WTC11 (cell line): ENCODE data around the gene MAPKAP1. TPM values are rescaled to one million over a fixed set of nuclear protein-coding genes. Genes with fewer than 3 reads are reported as not detected.

Source experiments
- FOXP4 ChIP-seq: sonication (generic); formaldehyde crosslinking; IDR thresholded peaks from 2 replicates; pipeline ENCODE4 v1.8.0; 2022; ENCODE audit warnings: mild to moderate bottlenecking, missing genetic modification reagents
- MAX ChIP-seq: sonication (generic); formaldehyde crosslinking; IDR thresholded peaks from 2 replicates; pipeline ENCODE4 v1.8.0; 2022; ENCODE audit warnings: mild to moderate bottlenecking, missing genetic modification reagents
- MXD4 ChIP-seq: fragments of 250-450 bp; sonication (Bioruptor Pico); IDR thresholded peaks from 2 replicates; pipeline ENCODE4 v1.8.0; 2021; ENCODE audit warnings: mild to moderate bottlenecking, moderate library complexity, borderline replicate concordance
- NFYB ChIP-seq: sonication (generic); formaldehyde crosslinking; conservative IDR thresholded peaks from 2 replicates; pipeline ENCODE4 v1.8.0; 2022; ENCODE audit warnings: low read depth, missing genetic modification reagents
- PRRX2 ChIP-seq: fragments of 250-450 bp; sonication (Bioruptor Pico); IDR thresholded peaks from 2 replicates; pipeline ENCODE4 v1.8.0; 2021; ENCODE audit warnings: mild to moderate bottlenecking
- SMAD3 ChIP-seq: sonication (generic); formaldehyde crosslinking; IDR thresholded peaks from 2 replicates; pipeline ENCODE4 v1.8.0; 2022; ENCODE audit warnings: missing genetic modification reagents, mild to moderate bottlenecking, borderline replicate concordance
- ZNF263 ChIP-seq: sonication (generic); formaldehyde crosslinking; IDR thresholded peaks from 2 replicates; pipeline ENCODE4 v1.8.1; 2022; ENCODE audit warnings: low read depth, mild to moderate bottlenecking, moderate library complexity, missing genetic modification reagents
- ZNF317 ChIP-seq: sonication (generic); formaldehyde crosslinking; IDR thresholded peaks from 2 replicates; pipeline ENCODE4 v1.8.1; 2023; ENCODE audit warnings: low read depth, mild to moderate bottlenecking, moderate library complexity, missing genetic modification reagents, borderline replicate concordance
- ZNF671 ChIP-seq: fragments of 250-450 bp; sonication (Bioruptor Pico); IDR thresholded peaks from 2 replicates; pipeline ENCODE4 v1.8.0; 2021; ENCODE audit warnings: mild to moderate bottlenecking
- total RNA-seq: library from RNA; stranded (reverse); gene quantifications from 3 replicates; pipeline ENCODE4 v1.2.3, GENCODE V29; 2021
- TF ChIP-seq, protein P1 (sequence below): sonication (generic); formaldehyde crosslinking; conservative IDR thresholded peaks from 2 replicates; pipeline ENCODE4 v1.8.1; 2023; ENCODE audit warnings: mild to moderate bottlenecking, low read depth, missing genetic modification reagents, moderate library complexity
- TF ChIP-seq, protein P2 (sequence below): sonication (generic); formaldehyde crosslinking; IDR thresholded peaks from 2 replicates; pipeline ENCODE4 v1.8.1; 2023; ENCODE audit warnings: mild to moderate bottlenecking, missing genetic modification reagents
- TF ChIP-seq, protein P3 (sequence below): sonication (generic); formaldehyde crosslinking; IDR thresholded peaks from 2 replicates; pipeline ENCODE4 v1.8.1; 2023; ENCODE audit warnings: mild to moderate bottlenecking, missing genetic modification reagents, moderate library complexity
- TF ChIP-seq, protein P4 (sequence below): fragments of 250-450 bp; sonication (Bioruptor Pico); IDR thresholded peaks from 2 replicates; pipeline ENCODE4 v1.9.0; 2021; ENCODE audit warnings: mild to moderate bottlenecking
- TF ChIP-seq, protein P5 (sequence below): fragments of 250-450 bp; sonication (Bioruptor Pico); IDR thresholded peaks from 2 replicates; pipeline ENCODE4 v1.8.0; 2021; ENCODE audit warnings: mild to moderate bottlenecking

MAPKAP1 gene
- total RNA-seq, 1 experiment from 2014 or later = 111 TPM

- TF ChIP-seq, protein P1, sequence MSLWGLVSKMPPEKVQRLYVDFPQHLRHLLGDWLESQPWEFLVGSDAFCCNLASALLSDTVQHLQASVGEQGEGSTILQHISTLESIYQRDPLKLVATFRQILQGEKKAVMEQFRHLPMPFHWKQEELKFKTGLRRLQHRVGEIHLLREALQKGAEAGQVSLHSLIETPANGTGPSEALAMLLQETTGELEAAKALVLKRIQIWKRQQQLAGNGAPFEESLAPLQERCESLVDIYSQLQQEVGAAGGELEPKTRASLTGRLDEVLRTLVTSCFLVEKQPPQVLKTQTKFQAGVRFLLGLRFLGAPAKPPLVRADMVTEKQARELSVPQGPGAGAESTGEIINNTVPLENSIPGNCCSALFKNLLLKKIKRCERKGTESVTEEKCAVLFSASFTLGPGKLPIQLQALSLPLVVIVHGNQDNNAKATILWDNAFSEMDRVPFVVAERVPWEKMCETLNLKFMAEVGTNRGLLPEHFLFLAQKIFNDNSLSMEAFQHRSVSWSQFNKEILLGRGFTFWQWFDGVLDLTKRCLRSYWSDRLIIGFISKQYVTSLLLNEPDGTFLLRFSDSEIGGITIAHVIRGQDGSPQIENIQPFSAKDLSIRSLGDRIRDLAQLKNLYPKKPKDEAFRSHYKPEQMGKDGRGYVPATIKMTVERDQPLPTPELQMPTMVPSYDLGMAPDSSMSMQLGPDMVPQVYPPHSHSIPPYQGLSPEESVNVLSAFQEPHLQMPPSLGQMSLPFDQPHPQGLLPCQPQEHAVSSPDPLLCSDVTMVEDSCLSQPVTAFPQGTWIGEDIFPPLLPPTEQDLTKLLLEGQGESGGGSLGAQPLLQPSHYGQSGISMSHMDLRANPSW (CRISPR knock-in tag) = no peak
- TF ChIP-seq ZNF317 (CRISPR knock-in tag) (no peak), NFYB (CRISPR knock-in tag) (no peak), MAX (CRISPR knock-in tag) (no peak), SMAD3 (CRISPR knock-in tag) (no peak), MXD4 (CRISPR knock-in tag) (no peak), ZNF671 (no peak), ZNF263 (no peak), PRRX2 (CRISPR knock-in tag) (no peak), FOXP4 (CRISPR knock-in tag) (no peak)
- TF ChIP-seq, protein P2, sequence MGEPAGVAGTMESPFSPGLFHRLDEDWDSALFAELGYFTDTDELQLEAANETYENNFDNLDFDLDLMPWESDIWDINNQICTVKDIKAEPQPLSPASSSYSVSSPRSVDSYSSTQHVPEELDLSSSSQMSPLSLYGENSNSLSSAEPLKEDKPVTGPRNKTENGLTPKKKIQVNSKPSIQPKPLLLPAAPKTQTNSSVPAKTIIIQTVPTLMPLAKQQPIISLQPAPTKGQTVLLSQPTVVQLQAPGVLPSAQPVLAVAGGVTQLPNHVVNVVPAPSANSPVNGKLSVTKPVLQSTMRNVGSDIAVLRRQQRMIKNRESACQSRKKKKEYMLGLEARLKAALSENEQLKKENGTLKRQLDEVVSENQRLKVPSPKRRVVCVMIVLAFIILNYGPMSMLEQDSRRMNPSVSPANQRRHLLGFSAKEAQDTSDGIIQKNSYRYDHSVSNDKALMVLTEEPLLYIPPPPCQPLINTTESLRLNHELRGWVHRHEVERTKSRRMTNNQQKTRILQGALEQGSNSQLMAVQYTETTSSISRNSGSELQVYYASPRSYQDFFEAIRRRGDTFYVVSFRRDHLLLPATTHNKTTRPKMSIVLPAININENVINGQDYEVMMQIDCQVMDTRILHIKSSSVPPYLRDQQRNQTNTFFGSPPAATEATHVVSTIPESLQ = no peak
- TF ChIP-seq, protein P3, sequence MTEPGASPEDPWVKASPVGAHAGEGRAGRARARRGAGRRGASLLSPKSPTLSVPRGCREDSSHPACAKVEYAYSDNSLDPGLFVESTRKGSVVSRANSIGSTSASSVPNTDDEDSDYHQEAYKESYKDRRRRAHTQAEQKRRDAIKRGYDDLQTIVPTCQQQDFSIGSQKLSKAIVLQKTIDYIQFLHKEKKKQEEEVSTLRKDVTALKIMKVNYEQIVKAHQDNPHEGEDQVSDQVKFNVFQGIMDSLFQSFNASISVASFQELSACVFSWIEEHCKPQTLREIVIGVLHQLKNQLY = no peak
- TF ChIP-seq, protein P4, sequence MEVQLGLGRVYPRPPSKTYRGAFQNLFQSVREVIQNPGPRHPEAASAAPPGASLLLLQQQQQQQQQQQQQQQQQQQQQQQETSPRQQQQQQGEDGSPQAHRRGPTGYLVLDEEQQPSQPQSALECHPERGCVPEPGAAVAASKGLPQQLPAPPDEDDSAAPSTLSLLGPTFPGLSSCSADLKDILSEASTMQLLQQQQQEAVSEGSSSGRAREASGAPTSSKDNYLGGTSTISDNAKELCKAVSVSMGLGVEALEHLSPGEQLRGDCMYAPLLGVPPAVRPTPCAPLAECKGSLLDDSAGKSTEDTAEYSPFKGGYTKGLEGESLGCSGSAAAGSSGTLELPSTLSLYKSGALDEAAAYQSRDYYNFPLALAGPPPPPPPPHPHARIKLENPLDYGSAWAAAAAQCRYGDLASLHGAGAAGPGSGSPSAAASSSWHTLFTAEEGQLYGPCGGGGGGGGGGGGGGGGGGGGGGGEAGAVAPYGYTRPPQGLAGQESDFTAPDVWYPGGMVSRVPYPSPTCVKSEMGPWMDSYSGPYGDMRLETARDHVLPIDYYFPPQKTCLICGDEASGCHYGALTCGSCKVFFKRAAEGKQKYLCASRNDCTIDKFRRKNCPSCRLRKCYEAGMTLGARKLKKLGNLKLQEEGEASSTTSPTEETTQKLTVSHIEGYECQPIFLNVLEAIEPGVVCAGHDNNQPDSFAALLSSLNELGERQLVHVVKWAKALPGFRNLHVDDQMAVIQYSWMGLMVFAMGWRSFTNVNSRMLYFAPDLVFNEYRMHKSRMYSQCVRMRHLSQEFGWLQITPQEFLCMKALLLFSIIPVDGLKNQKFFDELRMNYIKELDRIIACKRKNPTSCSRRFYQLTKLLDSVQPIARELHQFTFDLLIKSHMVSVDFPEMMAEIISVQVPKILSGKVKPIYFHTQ = no peak
- TF ChIP-seq, protein P5, sequence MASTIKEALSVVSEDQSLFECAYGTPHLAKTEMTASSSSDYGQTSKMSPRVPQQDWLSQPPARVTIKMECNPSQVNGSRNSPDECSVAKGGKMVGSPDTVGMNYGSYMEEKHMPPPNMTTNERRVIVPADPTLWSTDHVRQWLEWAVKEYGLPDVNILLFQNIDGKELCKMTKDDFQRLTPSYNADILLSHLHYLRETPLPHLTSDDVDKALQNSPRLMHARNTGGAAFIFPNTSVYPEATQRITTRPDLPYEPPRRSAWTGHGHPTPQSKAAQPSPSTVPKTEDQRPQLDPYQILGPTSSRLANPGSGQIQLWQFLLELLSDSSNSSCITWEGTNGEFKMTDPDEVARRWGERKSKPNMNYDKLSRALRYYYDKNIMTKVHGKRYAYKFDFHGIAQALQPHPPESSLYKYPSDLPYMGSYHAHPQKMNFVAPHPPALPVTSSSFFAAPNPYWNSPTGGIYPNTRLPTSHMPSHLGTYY (CRISPR knock-in tag) = no peak
Measured at GRCh38 chr9:125415583-125416460, 291.2 kb downstream of the MAPKAP1 start (continued).
